Measurements from ENCODE around the gene ITGA7.

The ITGA7 gene

DNA sequence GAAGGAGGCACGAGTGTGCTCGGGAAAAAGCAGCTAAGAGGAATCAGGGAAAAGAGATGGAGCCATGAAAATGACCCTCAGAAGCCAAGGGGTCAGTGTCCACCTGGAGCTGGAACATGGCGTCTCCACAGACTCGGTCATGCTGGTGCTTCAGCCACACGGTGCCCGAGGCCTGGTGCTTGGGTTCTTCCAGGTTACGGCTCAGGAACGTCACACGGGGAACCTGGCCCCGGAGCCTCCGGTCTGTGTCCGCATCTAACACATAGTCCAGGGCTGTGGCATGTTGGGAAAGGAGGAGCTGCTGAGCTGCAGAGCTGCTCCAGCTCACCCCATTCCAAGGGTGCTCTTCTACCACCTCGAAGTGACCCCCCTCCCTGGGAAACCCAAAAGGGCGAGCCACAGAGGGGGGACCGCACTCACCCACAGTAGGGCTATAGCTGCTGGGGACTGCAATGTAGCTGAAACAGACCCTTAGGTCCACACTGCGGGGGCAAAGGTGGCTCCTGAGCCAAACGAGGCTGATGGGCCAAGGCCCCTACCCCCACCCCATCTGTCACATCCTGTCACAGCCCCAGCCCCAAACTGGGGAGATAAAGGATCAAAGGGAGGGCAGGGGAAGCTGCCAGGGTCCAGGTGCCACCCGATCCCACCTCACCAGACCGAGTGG lies 10.8 kb downstream of the ITGA7 start:
- H3K4me3 ChIP-seq (ENCODE audit: low read depth, low read length) = no peak overlapping the region
- TF ChIP-seq, protein P1, sequence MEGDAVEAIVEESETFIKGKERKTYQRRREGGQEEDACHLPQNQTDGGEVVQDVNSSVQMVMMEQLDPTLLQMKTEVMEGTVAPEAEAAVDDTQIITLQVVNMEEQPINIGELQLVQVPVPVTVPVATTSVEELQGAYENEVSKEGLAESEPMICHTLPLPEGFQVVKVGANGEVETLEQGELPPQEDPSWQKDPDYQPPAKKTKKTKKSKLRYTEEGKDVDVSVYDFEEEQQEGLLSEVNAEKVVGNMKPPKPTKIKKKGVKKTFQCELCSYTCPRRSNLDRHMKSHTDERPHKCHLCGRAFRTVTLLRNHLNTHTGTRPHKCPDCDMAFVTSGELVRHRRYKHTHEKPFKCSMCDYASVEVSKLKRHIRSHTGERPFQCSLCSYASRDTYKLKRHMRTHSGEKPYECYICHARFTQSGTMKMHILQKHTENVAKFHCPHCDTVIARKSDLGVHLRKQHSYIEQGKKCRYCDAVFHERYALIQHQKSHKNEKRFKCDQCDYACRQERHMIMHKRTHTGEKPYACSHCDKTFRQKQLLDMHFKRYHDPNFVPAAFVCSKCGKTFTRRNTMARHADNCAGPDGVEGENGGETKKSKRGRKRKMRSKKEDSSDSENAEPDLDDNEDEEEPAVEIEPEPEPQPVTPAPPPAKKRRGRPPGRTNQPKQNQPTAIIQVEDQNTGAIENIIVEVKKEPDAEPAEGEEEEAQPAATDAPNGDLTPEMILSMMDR (IDR thresholded peaks at IDR 0.05; ENCODE audit: low read depth, low read length) = no peak

DNA sequence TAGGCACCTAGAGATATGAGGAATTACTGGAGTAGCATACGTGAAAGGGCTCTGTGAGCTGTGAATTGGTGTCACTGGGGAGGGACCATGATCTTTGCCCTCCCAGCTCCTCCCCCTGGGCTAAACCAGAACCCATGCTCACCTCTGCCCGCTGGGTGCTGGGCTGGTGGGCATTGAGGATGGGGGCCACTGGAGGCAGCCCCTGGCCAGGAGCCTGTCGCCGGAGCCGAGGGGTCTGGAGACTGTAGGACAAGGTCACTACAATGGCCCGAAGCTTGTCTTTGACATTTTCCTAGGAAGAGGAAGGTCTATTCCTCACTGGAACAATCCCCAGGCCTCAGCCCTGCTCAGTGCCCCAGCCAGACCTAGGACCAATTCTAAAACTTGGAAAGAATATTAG lies 11.6 kb downstream of the ITGA7 start:
- no peak overlapping the region for H3K4me3 ChIP-seq (ENCODE audit: low read depth, low read length)
- TF ChIP-seq, protein P1 (IDR thresholded peaks at IDR 0.05; ENCODE audit: low read depth, low read length) = no peak

DNA sequence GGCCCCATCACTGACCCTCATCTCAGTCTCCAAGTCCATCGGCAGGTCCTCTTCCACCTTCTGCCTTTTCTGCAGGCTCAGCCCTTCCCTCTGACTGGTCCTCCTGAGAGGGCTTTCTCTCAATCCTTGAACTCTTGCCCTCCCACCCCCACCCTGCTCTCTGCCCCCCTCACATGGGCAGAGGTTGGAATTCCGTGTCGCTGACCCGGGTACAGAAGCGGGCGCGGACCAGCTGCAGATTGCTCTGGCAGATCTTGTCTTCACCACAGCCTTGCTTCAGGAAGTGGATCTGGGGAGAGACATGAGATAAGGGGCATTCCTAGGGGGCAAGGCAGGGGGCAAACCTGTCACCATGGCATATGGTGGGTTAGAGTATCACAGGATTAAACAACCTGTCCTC lies 12.4 kb downstream of the ITGA7 start:
- H3K4me3 ChIP-seq (ENCODE audit: low read depth, low read length) = no peak overlapping the region
- TF ChIP-seq, protein P1 (IDR thresholded peaks at IDR 0.05; ENCODE audit: low read depth, low read length) = no peak

DNA sequence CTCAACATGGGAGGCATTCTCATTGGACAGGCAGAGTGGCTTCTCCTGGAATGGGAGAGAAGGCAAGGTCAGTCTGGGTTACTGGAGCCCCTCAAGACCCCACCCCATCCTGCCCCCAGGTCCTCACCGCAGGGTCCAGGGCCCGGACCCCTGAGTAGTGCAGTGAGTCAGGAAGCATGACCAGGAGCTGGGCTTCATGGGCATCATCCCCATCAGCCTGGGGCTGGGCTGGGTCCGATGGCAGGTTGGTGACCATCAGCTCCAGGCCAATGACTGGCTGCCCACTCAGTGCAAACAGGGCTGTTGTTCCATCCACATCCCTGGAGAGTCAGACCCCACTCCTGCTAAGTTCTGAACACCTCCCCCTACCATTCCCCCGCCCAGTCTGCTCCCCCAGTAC lies 13.1 kb downstream of the ITGA7 start:
- TF ChIP-seq, protein P1 (IDR thresholded peaks at IDR 0.05; ENCODE audit: low read depth, low read length) = no peak
- H3K4me3 ChIP-seq (ENCODE audit: low read depth, low read length) = no peak overlapping the region

DNA sequence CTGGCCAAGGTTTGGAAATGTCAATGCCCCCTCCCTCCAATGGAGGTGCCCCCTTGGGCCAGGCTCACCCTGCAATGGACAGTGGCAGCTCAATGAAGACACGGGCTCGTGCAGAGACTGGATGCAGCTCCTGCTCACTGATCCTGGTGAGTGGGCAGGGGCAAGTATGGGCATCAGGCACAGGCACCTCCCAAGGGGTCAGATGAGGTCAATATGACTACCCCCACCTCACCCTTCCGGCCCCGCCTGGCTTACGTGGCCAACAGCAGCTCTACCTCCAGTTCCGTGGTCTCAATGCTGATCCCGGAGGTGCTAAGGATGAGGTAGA lies 13.6 kb downstream of the ITGA7 start:
- TF ChIP-seq, protein P1 (IDR thresholded peaks at IDR 0.05; ENCODE audit: low read depth, low read length) = no peak

DNA sequence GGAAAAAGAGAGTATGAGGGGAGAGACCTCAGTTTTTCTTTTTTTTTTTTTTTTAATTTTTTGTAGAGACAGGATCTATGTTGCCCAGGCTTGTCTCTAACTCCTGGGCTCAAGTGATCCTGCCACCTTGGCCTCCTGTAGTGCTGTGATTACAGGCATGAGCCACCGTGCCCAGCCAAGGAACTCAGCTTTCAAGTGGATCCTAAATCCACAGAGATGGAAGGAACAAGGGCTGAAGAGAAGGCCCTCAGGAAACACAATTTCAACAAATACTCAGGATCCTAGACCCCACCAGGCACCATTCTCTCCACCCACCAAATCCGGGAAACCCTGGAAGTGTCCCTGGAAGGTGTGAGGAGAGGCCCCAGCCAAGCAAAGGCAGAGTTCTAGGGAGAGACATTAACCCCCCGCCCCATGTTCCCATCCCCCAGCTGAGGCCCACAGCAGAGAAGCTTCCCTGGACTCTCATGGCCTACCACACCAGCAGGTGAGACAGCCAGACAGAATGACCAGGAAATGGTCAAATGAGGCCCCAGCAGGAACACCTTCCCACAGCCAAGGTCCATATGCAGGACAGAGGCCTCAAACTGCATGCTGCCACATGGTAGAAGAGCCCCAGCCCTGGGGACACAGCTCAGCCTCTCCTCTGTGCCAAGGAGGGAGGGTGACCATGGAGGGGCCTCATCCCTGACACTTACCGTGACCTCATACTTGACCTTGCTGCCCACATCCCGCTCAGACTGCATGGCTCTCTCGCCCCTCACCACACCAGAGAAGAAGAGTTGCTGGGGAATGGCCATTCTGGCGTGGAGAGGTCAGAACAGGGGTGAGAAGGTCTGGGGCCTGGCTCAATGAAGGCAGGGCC lies 14.1 kb downstream of the ITGA7 start:
- TF ChIP-seq, protein P1 (IDR thresholded peaks at IDR 0.05; ENCODE audit: low read depth, low read length) = no peak
- H3K4me3 ChIP-seq (ENCODE audit: low read depth, low read length) = no peak overlapping the region

More for the DNA sequence above, 13.6 kb downstream of the ITGA7 start:
- H3K4me3 ChIP-seq (ENCODE audit: low read depth, low read length) = no peak overlapping the region

Data from WI38 (cell line).